NCI-H2196 (cell line): Measurements from ENCODE around the gene KCNAB2.
"Not testable (repeated sequence)": the region's sequence is repeated elsewhere in the genome, so short reads cannot be mapped to it uniquely, and the experiment has no call there.

ENCODE experiments used
- DNase-seq: peaks from one replicate; lab custom pipeline; 2025; ENCODE audit not compliant: unreplicated experiment; lab: John Stamatoyannopoulos, UW

The KCNAB2 gene

DNA sequence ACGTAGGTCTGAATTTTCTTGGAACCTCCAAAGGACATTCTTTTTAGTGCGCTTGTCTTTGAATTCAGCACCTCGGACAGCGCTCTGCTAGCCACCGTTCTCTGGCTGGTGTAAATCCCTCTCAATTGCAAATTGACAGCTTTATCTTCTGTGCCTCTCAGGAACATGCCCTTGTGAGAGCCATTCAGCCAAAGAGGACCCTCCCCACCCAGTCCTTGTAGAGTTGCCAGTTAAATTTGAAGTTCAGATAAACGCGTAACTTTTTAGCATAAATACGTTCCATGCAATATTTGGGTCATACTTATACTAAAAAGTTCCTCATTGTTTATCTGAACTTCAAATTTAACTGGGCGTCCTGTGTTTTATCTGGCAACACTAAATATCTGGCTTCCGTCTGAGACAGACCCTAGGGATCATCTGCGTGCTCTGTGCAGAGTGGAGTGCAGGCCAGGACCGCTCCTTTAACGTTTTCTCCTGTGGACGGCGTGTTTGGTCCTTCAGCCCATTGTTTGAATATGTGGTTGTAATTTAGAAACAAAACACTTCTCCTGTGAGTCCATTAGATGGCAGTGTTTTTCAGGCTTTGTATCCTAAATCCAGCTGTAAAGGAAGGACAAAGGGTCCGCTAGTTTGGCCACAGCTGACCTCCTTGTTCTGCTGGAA lies 7.0 kb downstream of the KCNAB2 start:
- peak; percentile 63 for DNase-seq

- DNase-seq: no peak
Measured at GRCh38 chr1:6053206-6053546, 7.5 kb downstream of the KCNAB2 start.

- DNase-seq: peak; percentile 22
Measured at GRCh38 chr1:6054596-6054995, 8.9 kb downstream of the KCNAB2 start.

GRCh38 chr1:6056572-6056948 lies 10.9 kb downstream of the KCNAB2 start:
- no peak for DNase-seq

DNA sequence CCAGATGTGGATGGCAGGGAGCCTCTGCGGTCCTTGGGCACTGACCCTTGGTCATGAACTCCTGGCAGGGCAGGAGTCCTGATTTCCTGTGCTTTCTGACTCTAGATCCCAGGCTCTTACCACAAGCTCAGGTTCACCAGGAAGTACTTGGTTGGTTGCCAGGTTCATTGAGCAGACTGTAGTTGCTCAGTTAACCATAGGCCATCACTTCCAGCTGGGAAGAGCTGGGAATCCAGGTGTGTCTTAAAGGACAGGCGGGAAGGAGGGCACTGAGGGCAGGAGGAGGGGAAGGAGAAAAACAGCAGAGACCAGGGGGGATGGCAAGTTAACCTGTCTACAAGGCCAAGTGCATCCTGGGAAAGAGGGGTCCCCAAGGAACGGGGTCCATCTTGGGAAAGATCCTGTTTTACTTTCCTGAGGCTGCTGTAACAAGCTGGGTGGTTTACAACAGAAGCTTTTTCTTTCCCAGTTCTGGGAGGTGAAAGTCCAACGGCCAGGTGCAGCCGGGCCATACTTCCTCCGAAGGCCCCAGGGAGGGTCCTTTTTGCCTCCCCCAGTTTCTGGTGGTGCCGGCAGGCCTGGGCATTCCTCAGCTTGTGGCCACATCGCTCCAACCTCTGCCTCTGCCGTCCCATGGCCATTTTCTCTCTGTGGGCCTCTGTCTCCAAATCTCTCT lies 11.6 kb downstream of the KCNAB2 start:
- no peak for DNase-seq

GRCh38 chr1:6059866-6060265 lies 14.2 kb downstream of the KCNAB2 start:
- DNase-seq: no peak

GRCh38 chr1:6062670-6063069 lies 17.0 kb downstream of the KCNAB2 start:
- DNase-seq: no peak

- DNase-seq: not testable (repeated sequence)
Measured at GRCh38 chr1:6063532-6064053, 17.9 kb downstream of the KCNAB2 start.

DNA sequence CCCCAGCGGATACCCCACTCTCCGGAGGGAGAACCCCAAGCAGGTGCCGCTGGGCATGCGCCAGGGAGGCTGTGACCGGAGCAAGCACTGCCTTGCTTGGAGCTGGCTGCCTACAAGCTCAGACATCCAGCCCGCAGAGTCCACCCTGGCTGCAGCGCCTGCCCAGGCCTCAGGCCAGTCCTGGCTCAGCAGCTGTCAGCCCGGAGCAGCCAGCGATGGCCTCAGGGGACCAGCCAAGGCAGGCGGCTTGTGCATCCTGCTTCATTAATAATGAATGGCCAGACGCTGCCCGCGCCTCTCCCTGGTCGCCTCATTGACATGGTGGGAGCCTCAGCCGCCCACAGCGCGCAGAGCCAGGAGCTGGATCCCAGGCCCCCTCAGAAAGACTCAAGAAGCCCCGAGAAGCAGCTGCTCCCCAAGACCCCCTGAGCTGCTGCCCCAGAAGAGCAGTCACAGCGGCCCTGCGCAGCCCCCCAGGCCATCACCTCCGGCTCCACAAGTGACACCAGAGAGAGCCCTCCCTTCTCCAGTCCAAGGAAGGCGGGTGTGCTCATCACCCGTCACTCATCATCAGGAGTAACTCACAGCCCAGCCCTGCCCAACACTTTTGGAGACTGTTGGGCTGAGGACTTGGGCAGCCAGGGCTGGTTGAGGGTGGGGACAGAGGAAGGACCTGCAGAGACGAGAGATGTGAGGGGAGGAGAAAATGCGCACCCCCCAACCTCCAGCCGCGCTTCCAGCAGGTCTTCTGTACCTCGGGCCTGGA lies 19.6 kb downstream of the KCNAB2 start:
- DNase-seq: no peak

DNA sequence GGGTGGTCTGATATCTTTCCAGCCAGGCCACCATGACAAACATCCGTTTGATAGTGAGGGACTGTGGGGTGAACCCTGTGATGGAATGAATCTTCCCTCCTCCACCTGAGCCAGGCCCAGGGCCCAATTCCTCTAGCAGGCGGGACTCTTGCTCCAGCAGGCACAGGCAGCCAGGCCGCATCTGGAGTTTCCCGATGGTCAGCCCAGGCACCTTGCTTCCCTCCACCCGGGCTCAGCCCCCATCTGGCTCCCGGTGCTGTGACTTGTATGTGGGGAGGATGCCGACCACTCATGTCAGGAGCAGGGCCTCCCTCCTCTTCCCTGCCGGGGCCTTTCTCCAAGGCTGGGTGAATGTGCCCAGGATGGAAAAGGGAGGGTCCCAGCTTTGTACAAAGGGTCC lies 21.0 kb downstream of the KCNAB2 start:
- no peak for DNase-seq

- no peak for DNase-seq
Measured at GRCh38 chr1:6068073-6068472, 22.4 kb downstream of the KCNAB2 start.

GRCh38 chr1:6068932-6069331 lies 23.2 kb downstream of the KCNAB2 start:
- no peak for DNase-seq

DNA sequence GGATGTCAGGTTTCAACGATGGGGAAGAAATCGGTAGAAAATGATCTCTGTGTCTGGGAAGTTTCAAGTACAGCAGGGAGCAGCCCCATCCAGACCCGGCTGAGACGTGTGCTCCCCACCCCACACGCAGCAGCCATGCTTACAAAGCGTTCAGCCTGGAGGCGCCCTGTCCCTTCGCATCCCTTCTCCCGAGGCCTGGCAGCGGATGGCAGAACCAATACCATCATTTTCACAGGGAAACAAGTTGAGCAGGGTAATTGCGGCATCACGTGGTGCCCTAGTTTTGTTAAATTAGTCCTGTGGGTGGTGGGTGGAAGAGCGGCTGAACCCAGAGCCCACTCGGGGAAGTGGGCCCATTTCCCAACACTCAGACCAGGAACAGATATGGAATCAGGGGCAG lies 23.9 kb downstream of the KCNAB2 start:
- no peak for DNase-seq

DNA sequence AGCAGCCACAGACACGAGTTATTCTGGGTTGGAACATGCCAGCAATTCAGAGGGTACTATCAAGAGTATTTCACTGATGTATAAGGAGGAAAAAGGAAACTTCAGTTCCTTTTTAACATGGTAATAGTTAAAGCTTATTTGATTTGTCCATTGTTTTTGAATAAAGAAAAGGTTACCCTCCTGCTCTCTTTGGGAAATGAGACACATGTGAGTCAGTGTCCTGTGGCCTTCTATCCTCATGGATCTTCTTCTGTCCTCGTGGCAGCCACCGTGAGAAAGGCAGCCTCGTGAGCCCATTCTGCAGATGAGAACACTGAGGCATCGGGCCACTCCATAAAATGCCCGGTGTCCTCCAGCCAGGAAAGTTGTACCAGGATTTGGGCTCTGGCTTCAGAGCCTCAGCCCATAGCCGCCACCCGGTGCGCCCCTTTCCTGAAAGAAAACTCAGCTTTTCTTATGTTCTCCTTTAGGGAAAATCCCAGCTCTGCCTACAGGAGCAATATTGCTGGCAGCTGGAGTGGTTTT lies 24.8 kb downstream of the KCNAB2 start:
- no peak for DNase-seq

DNA sequence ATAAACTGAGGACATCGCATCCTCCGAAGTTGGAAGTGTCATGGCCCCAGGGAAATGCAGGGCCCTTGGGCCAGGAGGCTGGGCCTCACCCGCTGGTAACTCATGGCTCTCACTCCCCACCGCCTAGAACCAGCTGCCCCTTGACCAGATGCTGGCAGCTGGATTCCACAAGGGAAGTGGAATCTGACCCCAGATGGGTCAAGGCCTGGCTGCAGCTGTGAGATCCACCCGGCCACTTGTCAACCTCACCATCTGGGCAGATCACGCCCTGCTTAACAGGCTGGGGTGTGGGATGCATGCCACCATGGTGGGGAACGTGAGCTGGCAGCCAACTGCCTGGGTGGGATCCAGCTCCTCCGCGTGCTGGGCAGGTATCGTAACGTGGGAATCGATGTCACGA lies 25.5 kb downstream of the KCNAB2 start:
- no peak for DNase-seq

GRCh38 chr1:6072774-6073479 lies 27.2 kb downstream of the KCNAB2 start:
- DNase-seq: no peak

GRCh38 chr1:6073480-6074053 lies 27.9 kb downstream of the KCNAB2 start:
- no peak for DNase-seq

GRCh38 chr1:6074192-6074901 lies 28.7 kb downstream of the KCNAB2 start:
- no peak for DNase-seq

DNA sequence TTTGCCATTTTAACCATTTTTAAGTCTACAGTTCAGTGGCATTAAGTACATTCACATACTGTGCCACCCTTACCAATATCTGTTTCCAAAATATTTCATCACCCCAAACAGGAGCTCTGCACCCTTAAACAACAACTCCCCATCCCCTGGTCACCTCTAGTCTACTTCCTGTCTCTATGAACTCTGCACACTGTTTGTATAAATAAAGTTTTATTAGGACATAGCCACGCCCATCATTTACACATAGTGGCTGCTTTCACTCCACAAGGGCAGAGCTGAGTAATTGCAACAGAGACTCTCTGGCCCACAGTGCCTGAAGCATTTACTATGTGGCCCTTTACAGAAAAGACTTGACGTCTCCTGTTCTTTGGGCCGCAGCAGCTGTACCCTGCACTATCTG lies 30.1 kb downstream of the KCNAB2 start:
- no peak for DNase-seq

- not testable (repeated sequence) for DNase-seq
Measured at GRCh38 chr1:6077061-6077460, 31.4 kb downstream of the KCNAB2 start.
